HEK293 (cell line): ENCODE measurements around the gene USP36.

Source experiments
- CTCF ChIA-PET: fragments of 350-600 bp; formaldehyde crosslinking; extraction: SDS; loops from one replicate; lab custom pipeline; 2021; ENCODE audit warnings: antibody characterized with exemption; lab: Yijun Ruan, JAX
- POLR2A ChIA-PET: fragments of 300-600 bp; formaldehyde crosslinking; extraction: SDS; loops from one replicate; lab custom pipeline; 2020; ENCODE audit warnings: antibody characterized with exemption, inconsistent platforms; lab: Yijun Ruan, JAX
- H3K27ac ChIP-seq: fragments of 200-500 bp; sonication (Bioruptor generic); 2 replicates; pipeline ENCODE4 v1.5.1; 2014; ENCODE audit warnings: low read depth, low read length, control low read depth, inconsistent platforms; ENCODE audit errors: extremely low read depth
- H3K36me3 ChIP-seq, 2 experiments: fragments of 200-500 bp in 1 of 2; sonication (Bioruptor generic) in 1 of 2; 1 replicate in 1 of 2; 2 replicates in 1 of 2; pipeline ENCODE4 v1.5.1; 2014 to 2017; ENCODE audit warnings: inconsistent platforms in 2 of 2, low read length in 2 of 2; ENCODE audit not compliant: control insufficient read depth in 2 of 2, insufficient read depth in 1 of 2
- H3K4me1 ChIP-seq: fragments of 200-500 bp; sonication (Bioruptor generic); 2 replicates; pipeline ENCODE4 v1.5.1; 2014; ENCODE audit warnings: mild to moderate bottlenecking, low read length, inconsistent platforms; ENCODE audit not compliant: control insufficient read depth, insufficient read depth
- H3K4me3 ChIP-seq: 2 replicates; pipeline ENCODE4 v1.5.1; 2011; ENCODE audit warnings: low read depth, mild to moderate bottlenecking, control low read depth, low read length, moderate library complexity
- H3K9me3 ChIP-seq: fragments of 200-500 bp; sonication (Bioruptor generic); 2 replicates; pipeline ENCODE4 v1.5.1; 2014; ENCODE audit warnings: low read depth, low read length, inconsistent platforms; ENCODE audit not compliant: control insufficient read depth, insufficient read depth
- GLI2 ChIP-seq: fragments of 450-650 bp; formaldehyde crosslinking; IDR thresholded peaks from 2 replicates; pipeline ENCODE4; 2017; ENCODE audit warnings: missing biosample characterization, missing genetic modification characterization, low read depth, borderline replicate concordance
- GLIS1 ChIP-seq: fragments of 450-650 bp; formaldehyde crosslinking; IDR thresholded peaks from 2 replicates; pipeline ENCODE4 v1.5.1; 2016; ENCODE audit warnings: missing biosample characterization, missing genetic modification characterization
- OSR2 ChIP-seq: fragments of 450-650 bp; formaldehyde crosslinking; IDR thresholded peaks from 2 replicates; pipeline ENCODE4 v1.5.1; 2016; ENCODE audit warnings: missing biosample characterization, missing genetic modification characterization
- OVOL3 ChIP-seq: fragments of 450-650 bp; formaldehyde crosslinking; IDR thresholded peaks from 2 replicates; pipeline ENCODE4 v1.5.1; 2016; ENCODE audit warnings: missing biosample characterization, missing genetic modification characterization
- ZFHX2 ChIP-seq: fragments of 450-650 bp; formaldehyde crosslinking; conservative IDR thresholded peaks from 2 replicates; pipeline ENCODE4 v1.5.1; 2016; ENCODE audit warnings: missing biosample characterization, missing genetic modification characterization
- ZNF223 ChIP-seq: fragments of 450-650 bp; formaldehyde crosslinking; IDR thresholded peaks from 2 replicates; pipeline ENCODE4 v1.5.1; 2016; ENCODE audit warnings: missing biosample characterization, missing genetic modification characterization
- ZNF274 ChIP-seq, 2 experiments: fragments of 200-500 bp in 1 of 2; fragments of 450-650 bp in 1 of 2; sonication (Bioruptor generic) in 1 of 2; formaldehyde crosslinking in 1 of 2; IDR thresholded peaks; 2 replicates each; pipeline versions ENCODE4 v1.5.1 to v1.6.1; 2014 to 2016; ENCODE audit warnings: borderline replicate concordance in 1 of 2, inconsistent platforms in 1 of 2, low read length in 1 of 2, missing biosample characterization in 1 of 2, missing genetic modification characterization in 1 of 2
- ZNF449 ChIP-seq: fragments of 450-650 bp; formaldehyde crosslinking; IDR thresholded peaks from 2 replicates; pipeline ENCODE4 v1.5.1; 2017; ENCODE audit warnings: missing biosample characterization, mild to moderate bottlenecking, missing genetic modification characterization, moderate library complexity
- ZNF629 ChIP-seq: fragments of 450-650 bp; formaldehyde crosslinking; IDR thresholded peaks from 2 replicates; pipeline ENCODE4 v1.5.1; 2017; ENCODE audit warnings: missing biosample characterization, missing genetic modification characterization
- ZNF776 ChIP-seq: fragments of 450-650 bp; formaldehyde crosslinking; IDR thresholded peaks from 2 replicates; pipeline ENCODE4 v1.5.0; 2017; ENCODE audit warnings: missing biosample characterization, missing genetic modification characterization, borderline replicate concordance
- ZNF792 ChIP-seq: fragments of 450-650 bp; formaldehyde crosslinking; IDR thresholded peaks from 2 replicates; pipeline ENCODE4 v1.5.1; 2016; ENCODE audit warnings: missing biosample characterization, missing genetic modification characterization
- TF ChIP-seq, protein P1 (sequence below): fragments of 450-650 bp; formaldehyde crosslinking; conservative IDR thresholded peaks from 2 replicates; pipeline ENCODE4 v1.5.1; 2016; ENCODE audit warnings: low read depth, missing biosample characterization, missing genetic modification characterization
- TF ChIP-seq, protein P2 (sequence below): fragments of 450-650 bp; formaldehyde crosslinking; IDR thresholded peaks from 2 replicates; pipeline ENCODE4 v1.5.1; 2017; ENCODE audit warnings: missing biosample characterization, missing genetic modification characterization

The USP36 gene

GRCh38 chr17:78882540-78883088 is 42.0 kb upstream of the USP36 start:
- Histone ChIP-seq H3K27ac (no peak overlapping the region), H3K4me3 (no peak overlapping the region), H3K9me3 (no peaks in the 10 kb centered on the region), H3K4me1 (0 out of 2 replicates have a peak, but pooled peaks cover 2% of the 10 kb centered on the region), H3K36me3 (no peaks in the 10 kb centered on the region)
- ChIA-PET POLR2A (interaction anchor here (0.5 to 1.3 kb wide), 3 partner anchors 37 to 91 kb away, joined by 3 to 5 read pairs (median 4); no protein-coding TSS in a partner anchor), CTCF (interaction anchor here (1.6 kb wide), 1 partner anchor 17 kb away, joined by 4 read pairs; no protein-coding TSS in a partner anchor)
- TF ChIP-seq OVOL3 (tag by site-specific recombination) (no peak), ZNF223 (no peak), ZNF792 (tag by site-specific recombination) (no peak), ZNF776 (tag by site-specific recombination) (no peak), GLI2 (tag by site-specific recombination) (no peak)
- TF ChIP-seq, protein P1, sequence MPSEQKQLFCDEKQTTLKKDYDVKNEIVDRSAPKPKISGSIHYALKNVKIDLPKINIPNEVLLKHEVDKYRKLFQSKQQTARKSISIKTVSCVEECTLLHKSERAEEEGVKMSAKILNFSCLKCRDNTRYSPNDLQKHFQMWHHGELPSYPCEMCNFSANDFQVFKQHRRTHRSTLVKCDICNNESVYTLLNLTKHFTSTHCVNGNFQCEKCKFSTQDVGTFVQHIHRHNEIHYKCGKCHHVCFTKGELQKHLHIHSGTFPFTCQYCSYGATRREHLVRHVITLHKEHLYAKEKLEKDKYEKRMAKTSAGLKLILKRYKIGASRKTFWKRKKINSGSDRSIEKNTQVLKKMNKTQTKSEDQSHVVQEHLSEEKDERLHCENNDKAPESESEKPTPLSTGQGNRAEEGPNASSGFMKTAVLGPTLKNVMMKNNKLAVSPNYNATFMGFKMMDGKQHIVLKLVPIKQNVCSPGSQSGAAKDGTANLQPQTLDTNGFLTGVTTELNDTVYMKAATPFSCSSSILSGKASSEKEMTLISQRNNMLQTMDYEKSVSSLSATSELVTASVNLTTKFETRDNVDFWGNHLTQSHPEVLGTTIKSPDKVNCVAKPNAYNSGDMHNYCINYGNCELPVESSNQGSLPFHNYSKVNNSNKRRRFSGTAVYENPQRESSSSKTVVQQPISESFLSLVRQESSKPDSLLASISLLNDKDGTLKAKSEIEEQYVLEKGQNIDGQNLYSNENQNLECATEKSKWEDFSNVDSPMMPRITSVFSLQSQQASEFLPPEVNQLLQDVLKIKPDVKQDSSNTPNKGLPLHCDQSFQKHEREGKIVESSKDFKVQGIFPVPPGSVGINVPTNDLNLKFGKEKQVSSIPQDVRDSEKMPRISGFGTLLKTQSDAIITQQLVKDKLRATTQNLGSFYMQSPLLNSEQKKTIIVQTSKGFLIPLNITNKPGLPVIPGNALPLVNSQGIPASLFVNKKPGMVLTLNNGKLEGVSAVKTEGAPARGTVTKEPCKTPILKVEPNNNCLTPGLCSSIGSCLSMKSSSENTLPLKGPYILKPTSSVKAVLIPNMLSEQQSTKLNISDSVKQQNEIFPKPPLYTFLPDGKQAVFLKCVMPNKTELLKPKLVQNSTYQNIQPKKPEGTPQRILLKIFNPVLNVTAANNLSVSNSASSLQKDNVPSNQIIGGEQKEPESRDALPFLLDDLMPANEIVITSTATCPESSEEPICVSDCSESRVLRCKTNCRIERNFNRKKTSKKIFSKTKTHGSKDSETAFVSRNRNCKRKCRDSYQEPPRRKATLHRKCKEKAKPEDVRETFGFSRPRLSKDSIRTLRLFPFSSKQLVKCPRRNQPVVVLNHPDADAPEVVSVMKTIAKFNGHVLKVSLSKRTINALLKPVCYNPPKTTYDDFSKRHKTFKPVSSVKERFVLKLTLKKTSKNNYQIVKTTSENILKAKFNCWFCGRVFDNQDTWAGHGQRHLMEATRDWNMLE: no peak

GRCh38 chr17:78879635-78880186 is 39.1 kb upstream of the USP36 start:
- H3K4me1 ChIP-seq: 0 out of 2 replicates have a peak, but pooled peaks cover 2% of the 10 kb centered on the region
- no peak for TF ChIP-seq ZNF629 (tag by site-specific recombination)
- no peak for TF ChIP-seq ZNF449 (tag by site-specific recombination)
- peak; percentile 53 for TF ChIP-seq OSR2 (tag by site-specific recombination)
- TF ChIP-seq, protein P2, sequence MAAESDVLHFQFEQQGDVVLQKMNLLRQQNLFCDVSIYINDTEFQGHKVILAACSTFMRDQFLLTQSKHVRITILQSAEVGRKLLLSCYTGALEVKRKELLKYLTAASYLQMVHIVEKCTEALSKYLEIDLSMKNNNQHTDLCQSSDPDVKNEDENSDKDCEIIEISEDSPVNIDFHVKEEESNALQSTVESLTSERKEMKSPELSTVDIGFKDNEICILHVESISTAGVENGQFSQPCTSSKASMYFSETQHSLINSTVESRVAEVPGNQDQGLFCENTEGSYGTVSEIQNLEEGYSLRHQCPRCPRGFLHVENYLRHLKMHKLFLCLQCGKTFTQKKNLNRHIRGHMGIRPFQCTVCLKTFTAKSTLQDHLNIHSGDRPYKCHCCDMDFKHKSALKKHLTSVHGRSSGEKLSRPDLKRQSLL: no peak
- TF ChIP-seq ZNF274 (IDR thresholded peaks at IDR 0.05; ENCODE audit: low read length): no peak
- no peak for TF ChIP-seq ZNF274 (tag by site-specific recombination; IDR thresholded peaks at IDR 0.05; ENCODE audit: borderline replicate concordance)
- TF ChIP-seq GLIS1 (tag by site-specific recombination): peak; percentile 24; the same call in 1 of the 2 replicates
- 0 out of 2 replicates have a peak, but pooled peaks have one; percentile 6 for TF ChIP-seq ZFHX2 (tag by site-specific recombination)
- CTCF ChIA-PET: interaction anchor here (0.6 to 1.0 kb wide), 2 partner anchors 14 to 36 kb away, joined by 4 read pairs; no protein-coding TSS in a partner anchor
- no peaks in the 10 kb centered on the region for H3K9me3 ChIP-seq
- H3K27ac ChIP-seq: no peak overlapping the region
- H3K4me3 ChIP-seq: no peak overlapping the region
- H3K36me3 ChIP-seq: no peaks in the 10 kb centered on the region
- POLR2A ChIA-PET: no interaction called here
